ENCODE results near the gene KRTAP10-12. TPM values are rescaled to one million over a fixed set of nuclear protein-coding genes. Genes with fewer than 3 reads are reported as not detected.

KRTAP10-12 gene
- total RNA-seq, 1 experiment from 2014 or later: not detected

DNA sequence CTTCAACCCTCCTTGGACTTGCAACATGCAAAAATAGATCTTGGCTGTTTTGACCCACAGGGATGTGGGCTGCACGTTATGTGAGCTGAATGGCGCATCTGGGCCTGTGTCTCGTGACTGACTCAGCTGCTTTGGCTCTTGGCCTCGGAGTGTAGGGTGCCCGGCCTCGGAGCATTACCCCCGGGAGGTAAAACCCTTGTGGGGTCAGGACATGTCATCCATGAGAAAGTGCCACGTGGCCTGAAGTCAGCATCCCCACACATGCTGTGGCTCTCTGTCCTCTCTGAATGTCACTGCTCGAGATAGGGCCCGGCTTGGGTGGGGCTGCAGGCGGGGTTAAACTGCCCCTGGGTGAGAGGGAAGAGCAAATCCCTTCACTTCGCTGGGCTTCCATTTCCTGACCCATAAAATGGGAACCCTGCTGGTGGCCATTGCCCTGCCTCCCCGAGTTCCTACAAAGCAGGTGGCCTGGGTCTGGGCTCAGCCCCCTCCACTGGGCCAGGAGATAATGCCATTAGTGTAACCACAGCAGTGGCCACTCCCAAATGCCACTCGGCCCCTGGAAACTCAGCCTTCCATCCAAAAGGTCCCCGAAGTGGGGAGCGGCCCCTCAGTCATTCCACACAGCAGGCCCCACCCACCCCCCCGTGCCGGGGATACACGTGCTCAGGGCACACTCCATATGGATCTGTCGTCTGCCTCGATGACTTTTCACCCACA is 37.2 kb downstream of the KRTAP10-12 start:
- no peak for DNase-seq
- Histone ChIP-seq H3K27me3 (ENCODE audit: low read length) (no peaks in the 10 kb centered on the region), H3K9me3 (ENCODE audit: low read length) (no peaks in the 10 kb centered on the region), H3K79me2 (ENCODE audit: low read length) (no peaks in the 10 kb centered on the region), H3K4me3 (ENCODE audit: low read length) (no peak overlapping the region), H3K36me3 (ENCODE audit: insufficient read depth, low read length) (no peaks in the 10 kb centered on the region), H3K4me2 (ENCODE audit: low read depth, low read length, poor library complexity, severe bottlenecking) (no peak overlapping the region), H3K27ac (ENCODE audit: low read length) (no peak overlapping the region), H3K9me2 (replicated peaks; ENCODE audit: insufficient read depth, low read length) (no peaks in the 10 kb centered on the region), H3K4me1 (ENCODE audit: low read length) (peaks cover 7% of the 10 kb centered on the region), H4K20me1 (ENCODE audit: insufficient read depth, low read depth, low read length) (no peaks in the 10 kb centered on the region), H3K9ac (ENCODE audit: low read length) (no peak overlapping the region), H2AFZ (ENCODE audit: low read length) (no peak overlapping the region)

DNA sequence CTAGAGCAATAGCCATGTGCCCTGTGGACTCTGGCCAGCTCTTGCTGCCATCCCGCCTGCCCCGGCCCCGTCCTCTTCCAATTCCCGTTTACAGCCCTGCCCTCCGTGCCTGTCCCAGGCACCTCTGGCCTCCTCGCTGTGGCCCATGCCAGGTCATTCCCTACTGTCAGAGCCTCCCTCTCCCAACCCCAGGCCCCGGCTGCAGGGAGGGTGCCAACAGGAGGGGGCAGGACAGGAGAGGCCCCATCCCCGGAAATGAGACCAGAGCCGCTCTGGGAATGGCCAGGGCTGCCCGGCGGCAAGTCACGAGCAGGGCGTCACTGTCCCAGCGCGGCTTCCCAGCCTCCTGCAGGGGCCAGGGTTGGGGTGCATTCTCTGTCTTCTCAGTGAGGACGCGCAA is 37.9 kb downstream of the KRTAP10-12 start:
- peaks cover 7% of the 10 kb centered on the region for H3K4me1 ChIP-seq (ENCODE audit: low read length)
- no peak overlapping the region for H3K4me3 ChIP-seq (ENCODE audit: low read length)
- H3K4me2 ChIP-seq (ENCODE audit: low read depth, low read length, poor library complexity, severe bottlenecking): no peak overlapping the region
- no peaks in the 10 kb centered on the region for H4K20me1 ChIP-seq (ENCODE audit: insufficient read depth, low read depth, low read length)
- no peaks in the 10 kb centered on the region for H3K9me3 ChIP-seq (ENCODE audit: low read length)
- H3K9me2 ChIP-seq (replicated peaks; ENCODE audit: insufficient read depth, low read length): no peaks in the 10 kb centered on the region
- no peak overlapping the region for H3K27ac ChIP-seq (ENCODE audit: low read length)
- H3K9ac ChIP-seq (ENCODE audit: low read length): no peak overlapping the region
- DNase-seq: no peak
- no peaks in the 10 kb centered on the region for H3K36me3 ChIP-seq (ENCODE audit: insufficient read depth, low read length)
- H3K79me2 ChIP-seq (ENCODE audit: low read length): no peaks in the 10 kb centered on the region
- H3K27me3 ChIP-seq (ENCODE audit: low read length): no peaks in the 10 kb centered on the region
- no peak overlapping the region for H2AFZ ChIP-seq (ENCODE audit: low read length)

DNA sequence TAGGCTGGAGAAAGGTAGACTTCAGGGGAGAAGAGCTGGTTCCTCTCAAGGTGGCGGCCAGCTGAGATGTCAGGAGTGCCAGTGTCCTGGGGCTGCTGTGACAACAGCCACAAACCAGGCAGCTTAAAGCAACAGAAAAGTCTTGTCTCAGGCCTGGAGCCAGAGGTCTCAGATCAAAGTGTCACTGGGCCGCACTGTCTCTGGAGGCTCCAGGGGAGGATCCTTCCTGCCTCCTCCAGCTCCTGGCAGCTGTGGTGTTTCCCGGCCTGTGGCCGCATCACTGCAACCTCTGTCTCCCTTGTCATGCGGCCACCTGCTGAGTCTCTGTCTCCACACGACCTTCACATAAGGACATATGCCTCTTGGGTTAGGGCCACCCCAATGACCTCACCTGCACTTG is 38.8 kb downstream of the KRTAP10-12 start:
- Histone ChIP-seq H2AFZ (ENCODE audit: low read length) (no peak overlapping the region), H3K4me3 (ENCODE audit: low read length) (no peak overlapping the region), H3K9ac (ENCODE audit: low read length) (no peak overlapping the region), H3K27me3 (ENCODE audit: low read length) (no peaks in the 10 kb centered on the region), H3K27ac (ENCODE audit: low read length) (no peak overlapping the region), H3K4me2 (ENCODE audit: low read depth, low read length, poor library complexity, severe bottlenecking) (no peak overlapping the region), H3K4me1 (ENCODE audit: low read length) (peaks cover 6% of the 10 kb centered on the region), H3K9me2 (replicated peaks; ENCODE audit: insufficient read depth, low read length) (no peaks in the 10 kb centered on the region), H3K36me3 (ENCODE audit: insufficient read depth, low read length) (no peaks in the 10 kb centered on the region), H3K9me3 (ENCODE audit: low read length) (no peaks in the 10 kb centered on the region), H3K79me2 (ENCODE audit: low read length) (no peaks in the 10 kb centered on the region), H4K20me1 (ENCODE audit: insufficient read depth, low read depth, low read length) (no peaks in the 10 kb centered on the region)
- no peak for DNase-seq

DNA sequence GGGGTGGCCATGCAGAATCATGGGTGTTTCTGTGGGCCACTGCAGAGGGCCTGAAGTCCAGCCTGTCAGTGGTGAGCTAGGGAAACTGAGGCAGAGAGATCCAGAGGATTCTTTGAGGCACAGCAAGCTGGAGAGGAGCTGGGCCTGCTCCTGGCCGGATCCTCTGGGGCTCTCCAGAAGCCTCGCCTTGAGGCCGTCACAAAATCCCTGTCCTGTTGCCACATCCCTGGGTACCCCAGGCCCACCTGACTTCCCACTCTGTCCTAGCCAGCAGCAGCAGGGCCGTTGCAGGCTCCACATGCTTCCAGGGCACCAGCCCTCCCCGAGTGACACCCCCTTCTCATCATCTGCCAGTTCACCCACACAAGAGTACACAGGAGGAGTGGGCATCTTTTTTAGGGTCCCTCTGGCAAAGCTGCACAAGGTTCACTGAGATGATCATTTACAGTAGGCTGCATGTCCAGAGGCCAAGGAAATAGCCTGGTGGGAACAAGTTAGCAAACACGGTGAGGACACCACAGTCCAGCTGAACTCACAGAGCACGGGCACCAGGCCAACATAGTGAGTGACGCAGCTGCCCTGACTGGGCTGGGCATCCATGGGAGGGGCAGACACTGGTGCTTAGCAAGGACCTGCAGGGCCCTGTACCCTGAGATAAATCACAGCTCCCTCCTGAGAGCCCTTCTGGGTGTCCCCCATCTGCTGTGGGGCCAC is 39.5 kb downstream of the KRTAP10-12 start:
- Histone ChIP-seq H3K9me2 (replicated peaks; ENCODE audit: insufficient read depth, low read length) (no peaks in the 10 kb centered on the region), H3K4me2 (ENCODE audit: low read depth, low read length, poor library complexity, severe bottlenecking) (no peak overlapping the region), H3K79me2 (ENCODE audit: low read length) (no peaks in the 10 kb centered on the region), H3K4me1 (ENCODE audit: low read length) (no peaks in the 10 kb centered on the region), H3K4me3 (ENCODE audit: low read length) (no peak overlapping the region), H3K27ac (ENCODE audit: low read length) (no peak overlapping the region), H3K27me3 (ENCODE audit: low read length) (no peaks in the 10 kb centered on the region), H3K9me3 (ENCODE audit: low read length) (no peaks in the 10 kb centered on the region), H2AFZ (ENCODE audit: low read length) (no peak overlapping the region), H3K36me3 (ENCODE audit: insufficient read depth, low read length) (no peaks in the 10 kb centered on the region), H4K20me1 (ENCODE audit: insufficient read depth, low read depth, low read length) (no peaks in the 10 kb centered on the region), H3K9ac (ENCODE audit: low read length) (no peak overlapping the region)
- DNase-seq: no peak

DNA sequence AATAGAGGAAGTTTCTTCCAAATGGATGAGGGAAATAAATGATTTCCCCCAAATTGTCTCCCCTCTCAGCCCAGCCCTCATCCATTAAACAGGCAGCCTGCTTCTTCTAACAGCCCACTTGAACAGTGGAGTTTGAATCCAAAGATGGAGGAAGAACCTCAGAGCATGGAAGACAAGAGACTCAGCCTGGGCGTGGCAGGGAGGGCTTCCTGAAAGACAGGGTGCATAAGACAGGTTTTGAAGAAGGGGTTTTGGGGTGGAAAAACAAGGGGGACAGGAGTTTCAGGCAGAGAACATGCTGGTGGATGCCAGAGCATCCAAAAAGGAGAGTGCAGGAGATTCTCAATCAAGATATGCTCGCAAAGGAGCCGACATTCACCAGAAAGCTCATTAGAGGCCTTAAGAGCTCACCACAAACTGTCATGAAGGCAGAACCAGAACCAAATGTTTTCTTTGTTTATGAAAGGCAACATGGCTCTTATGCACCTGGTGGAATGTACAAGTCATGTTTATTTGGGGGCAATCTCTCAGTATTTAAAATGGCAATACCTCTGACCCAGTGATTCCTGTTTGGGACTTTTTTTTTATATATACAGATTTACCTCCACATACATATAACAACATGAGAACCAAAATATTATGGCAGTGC is 40.9 kb downstream of the KRTAP10-12 start:
- H3K9me2 ChIP-seq (replicated peaks; ENCODE audit: insufficient read depth, low read length): no peaks in the 10 kb centered on the region
- no peak overlapping the region for H3K4me2 ChIP-seq (ENCODE audit: low read depth, low read length, poor library complexity, severe bottlenecking)
- H3K27ac ChIP-seq (ENCODE audit: low read length): no peak overlapping the region
- no peak for DNase-seq
- no peaks in the 10 kb centered on the region for H3K27me3 ChIP-seq (ENCODE audit: low read length)
- H3K9me3 ChIP-seq (ENCODE audit: low read length): no peaks in the 10 kb centered on the region
- no peak overlapping the region for H2AFZ ChIP-seq (ENCODE audit: low read length)
- no peaks in the 10 kb centered on the region for H4K20me1 ChIP-seq (ENCODE audit: insufficient read depth, low read depth, low read length)
- no peaks in the 10 kb centered on the region for H3K36me3 ChIP-seq (ENCODE audit: insufficient read depth, low read length)
- H3K4me3 ChIP-seq (ENCODE audit: low read length): no peak overlapping the region
- H3K4me1 ChIP-seq (ENCODE audit: low read length): no peaks in the 10 kb centered on the region
- H3K79me2 ChIP-seq (ENCODE audit: low read length): no peaks in the 10 kb centered on the region
- no peak overlapping the region for H3K9ac ChIP-seq (ENCODE audit: low read length)

DNA sequence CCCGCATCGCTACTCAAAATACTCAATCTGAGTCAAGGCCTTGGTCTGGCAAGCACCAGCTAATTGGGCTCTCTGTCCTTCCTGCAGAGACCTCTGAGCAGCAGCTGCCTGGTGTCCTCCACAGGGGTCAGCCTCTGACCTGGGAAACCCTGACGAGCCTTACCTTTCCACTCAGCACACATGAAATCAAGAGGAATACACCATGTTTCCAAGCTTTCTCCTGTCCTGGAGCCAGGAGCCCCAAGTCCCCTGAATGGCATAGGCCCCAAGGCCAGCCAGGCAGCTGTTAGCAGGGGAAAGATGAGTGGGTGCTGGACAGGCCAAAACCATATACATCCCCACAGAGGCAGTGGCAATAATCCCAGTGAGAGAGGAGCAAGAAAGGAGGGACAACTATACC is 41.6 kb downstream of the KRTAP10-12 start:
- DNase-seq: no peak
- H3K9ac ChIP-seq (ENCODE audit: low read length): no peak overlapping the region

DNA sequence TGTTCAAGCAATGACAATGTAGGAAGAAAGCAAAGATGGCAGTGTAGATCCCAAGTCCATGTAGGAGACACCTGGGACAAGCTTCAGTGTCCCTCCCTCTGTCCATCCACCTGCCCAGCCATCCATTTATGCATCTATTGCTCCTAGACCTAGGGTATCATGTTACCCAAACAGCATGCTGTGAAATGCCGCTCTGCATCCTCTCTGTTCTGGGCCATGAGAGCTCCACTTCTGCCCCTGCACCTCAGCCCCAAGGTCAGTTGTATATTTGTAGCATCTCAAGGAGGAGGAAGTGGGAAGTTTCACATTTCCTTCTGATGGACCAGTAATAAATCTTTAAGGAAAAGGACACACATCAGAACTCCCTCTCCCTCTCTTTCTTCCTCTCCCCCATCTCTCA is 42.3 kb downstream of the KRTAP10-12 start:
- no peak overlapping the region for H3K9ac ChIP-seq (ENCODE audit: low read length)
- no peaks in the 10 kb centered on the region for H4K20me1 ChIP-seq (ENCODE audit: insufficient read depth, low read depth, low read length)
- H3K9me3 ChIP-seq (ENCODE audit: low read length): no peaks in the 10 kb centered on the region
- no peaks in the 10 kb centered on the region for H3K9me2 ChIP-seq (replicated peaks; ENCODE audit: insufficient read depth, low read length)
- H3K4me2 ChIP-seq (ENCODE audit: low read depth, low read length, poor library complexity, severe bottlenecking): no peak overlapping the region
- no peaks in the 10 kb centered on the region for H3K36me3 ChIP-seq (ENCODE audit: insufficient read depth, low read length)
- no peaks in the 10 kb centered on the region for H3K79me2 ChIP-seq (ENCODE audit: low read length)
- no peak for DNase-seq
- H3K27me3 ChIP-seq (ENCODE audit: low read length): no peaks in the 10 kb centered on the region
- H3K4me1 ChIP-seq (ENCODE audit: low read length): no peaks in the 10 kb centered on the region
- H3K27ac ChIP-seq (ENCODE audit: low read length): no peak overlapping the region
- H2AFZ ChIP-seq (ENCODE audit: low read length): no peak overlapping the region
- H3K4me3 ChIP-seq (ENCODE audit: low read length): no peak overlapping the region

More for the DNA sequence above, 41.6 kb downstream of the KRTAP10-12 start:
- Histone ChIP-seq H3K4me2 (ENCODE audit: low read depth, low read length, poor library complexity, severe bottlenecking) (no peak overlapping the region), H3K27me3 (ENCODE audit: low read length) (no peaks in the 10 kb centered on the region), H3K4me3 (ENCODE audit: low read length) (no peak overlapping the region), H4K20me1 (ENCODE audit: insufficient read depth, low read depth, low read length) (no peaks in the 10 kb centered on the region), H2AFZ (ENCODE audit: low read length) (no peak overlapping the region), H3K9me2 (replicated peaks; ENCODE audit: insufficient read depth, low read length) (no peaks in the 10 kb centered on the region), H3K9me3 (ENCODE audit: low read length) (no peaks in the 10 kb centered on the region), H3K79me2 (ENCODE audit: low read length) (no peaks in the 10 kb centered on the region), H3K4me1 (ENCODE audit: low read length) (no peaks in the 10 kb centered on the region), H3K36me3 (ENCODE audit: insufficient read depth, low read length) (no peaks in the 10 kb centered on the region), H3K27ac (ENCODE audit: low read length) (no peak overlapping the region)

DNA sequence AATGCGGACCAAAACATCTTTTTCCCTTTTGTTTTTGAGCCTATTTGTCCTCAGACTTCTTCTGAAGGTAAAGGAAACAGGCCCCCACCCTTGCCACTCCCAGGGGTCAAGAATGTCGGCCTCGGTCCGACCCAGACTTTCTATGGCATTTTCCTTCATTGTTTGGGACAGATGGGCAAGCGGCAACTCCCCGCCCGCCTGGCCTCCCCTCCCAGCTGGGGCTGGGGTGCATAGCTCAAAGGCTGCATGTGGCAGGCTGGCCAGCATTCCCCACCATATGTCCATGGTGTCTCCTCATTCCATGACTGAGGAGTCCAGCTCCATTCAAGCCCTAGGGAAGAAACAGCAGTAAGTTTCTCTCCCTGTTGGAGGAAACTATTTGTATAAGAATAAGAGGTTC is 43.8 kb downstream of the KRTAP10-12 start:
- Histone ChIP-seq H3K4me3 (ENCODE audit: low read length) (no peak overlapping the region), H3K27me3 (ENCODE audit: low read length) (no peaks in the 10 kb centered on the region), H3K79me2 (ENCODE audit: low read length) (no peaks in the 10 kb centered on the region), H4K20me1 (ENCODE audit: insufficient read depth, low read depth, low read length) (no peaks in the 10 kb centered on the region), H2AFZ (ENCODE audit: low read length) (no peak overlapping the region), H3K36me3 (ENCODE audit: insufficient read depth, low read length) (no peaks in the 10 kb centered on the region), H3K4me2 (ENCODE audit: low read depth, low read length, poor library complexity, severe bottlenecking) (no peak overlapping the region), H3K9me2 (replicated peaks; ENCODE audit: insufficient read depth, low read length) (no peaks in the 10 kb centered on the region), H3K4me1 (ENCODE audit: low read length) (no peaks in the 10 kb centered on the region), H3K9ac (ENCODE audit: low read length) (no peak overlapping the region), H3K9me3 (ENCODE audit: low read length) (no peaks in the 10 kb centered on the region), H3K27ac (ENCODE audit: low read length) (no peak overlapping the region)
- no peak for DNase-seq
